ENCODE results near the gene SCARB2.

The SCARB2 gene

DNA sequence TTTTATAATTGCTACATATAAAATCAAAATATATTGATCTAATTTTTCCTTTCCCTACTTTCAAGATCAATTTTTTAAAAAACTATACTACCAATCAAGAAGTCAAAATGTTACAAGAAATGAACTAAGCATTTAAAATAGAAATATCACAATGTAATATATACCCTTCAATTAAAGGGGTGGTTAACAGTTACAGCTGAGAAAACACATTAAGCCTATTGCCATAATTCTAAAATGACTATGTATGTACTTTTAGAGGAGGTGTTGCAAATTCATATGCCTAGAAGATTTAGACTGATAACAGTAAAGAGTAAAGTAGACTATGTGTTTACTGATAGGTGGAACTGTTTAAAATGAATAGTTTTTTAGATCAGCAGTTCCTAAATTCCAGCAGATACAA, 69.1 kb downstream of the SCARB2 start:
- no peak for DNase-seq

DNA sequence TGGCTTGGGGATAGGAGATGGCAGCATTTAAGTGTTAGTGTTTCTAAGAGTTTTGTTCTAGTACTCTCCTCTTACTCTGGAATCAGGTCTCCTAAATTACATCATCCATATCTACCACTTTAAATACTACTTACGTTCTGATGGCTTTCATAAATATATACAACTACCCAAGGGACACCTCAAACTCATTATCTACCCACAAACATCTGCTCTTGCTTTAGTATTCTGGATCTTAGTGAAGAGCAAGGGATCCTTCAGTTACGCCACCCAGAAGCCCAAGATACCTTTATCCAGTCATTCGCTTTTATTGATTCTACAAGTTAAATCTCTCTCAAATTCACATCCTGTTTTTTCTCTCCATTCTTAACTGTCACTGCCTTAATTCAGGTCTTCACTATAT, 72.4 kb downstream of the SCARB2 start:
- no peak for DNase-seq

DNA sequence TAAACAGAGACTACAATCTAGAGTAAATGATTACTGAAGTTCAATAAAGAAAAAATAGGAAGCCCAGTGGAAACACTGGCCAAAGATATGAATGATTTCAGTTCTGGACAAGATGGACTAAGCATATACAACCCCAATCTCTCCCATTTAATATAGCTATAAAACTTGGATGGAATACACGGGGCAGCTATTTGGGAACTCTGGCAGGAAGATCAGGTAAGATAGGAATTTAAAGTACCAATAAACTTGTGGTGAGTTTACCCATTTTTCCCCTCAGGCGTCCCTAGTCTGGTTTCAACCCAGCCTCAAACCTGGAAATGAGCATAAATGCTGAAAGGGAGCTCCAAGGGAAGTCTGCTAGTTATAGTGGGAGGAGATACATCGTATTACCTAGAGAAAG, 85.9 kb downstream of the SCARB2 start:
- DNase-seq = no peak

DNA sequence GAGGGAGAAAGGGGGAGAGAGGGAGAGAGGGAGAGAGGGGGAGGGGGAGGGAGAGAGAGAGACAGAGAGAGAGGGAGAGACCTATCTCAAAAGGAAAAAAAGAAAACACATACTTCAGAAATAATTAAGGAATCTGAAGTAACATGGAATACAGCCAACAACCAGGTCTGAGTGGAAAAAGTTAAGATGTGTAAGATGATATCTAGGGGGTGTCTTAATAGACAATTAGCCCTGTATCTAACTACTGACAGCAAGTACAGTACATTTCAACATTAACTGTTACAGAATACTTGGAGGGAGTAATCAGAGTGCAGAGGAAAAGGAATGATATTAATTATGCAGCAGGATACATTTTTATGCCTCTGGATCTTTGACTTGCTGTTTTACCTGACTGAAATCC, 87.8 kb downstream of the SCARB2 start:
- DNase-seq = peak; percentile 2

DNA sequence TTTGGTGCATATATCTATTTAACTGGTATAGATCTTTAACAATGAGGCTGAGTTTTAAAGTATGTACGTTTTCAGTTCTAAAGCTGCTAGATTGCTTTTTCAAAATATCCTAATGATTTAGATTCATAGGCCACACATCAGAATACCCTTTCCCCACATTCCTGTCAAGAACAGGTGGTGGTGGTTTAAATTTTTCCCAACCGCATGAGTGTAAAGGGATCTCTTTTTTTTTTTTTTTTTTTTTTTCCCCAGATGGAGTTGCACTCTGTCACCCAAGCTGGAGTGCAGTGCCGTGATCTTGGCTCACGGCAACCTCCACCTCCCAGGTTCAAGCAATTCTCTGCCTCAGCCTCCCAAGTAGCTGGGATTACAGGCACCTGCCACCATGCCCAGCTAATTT, 93.4 kb downstream of the SCARB2 start:
- DNase-seq = no peak

DNA sequence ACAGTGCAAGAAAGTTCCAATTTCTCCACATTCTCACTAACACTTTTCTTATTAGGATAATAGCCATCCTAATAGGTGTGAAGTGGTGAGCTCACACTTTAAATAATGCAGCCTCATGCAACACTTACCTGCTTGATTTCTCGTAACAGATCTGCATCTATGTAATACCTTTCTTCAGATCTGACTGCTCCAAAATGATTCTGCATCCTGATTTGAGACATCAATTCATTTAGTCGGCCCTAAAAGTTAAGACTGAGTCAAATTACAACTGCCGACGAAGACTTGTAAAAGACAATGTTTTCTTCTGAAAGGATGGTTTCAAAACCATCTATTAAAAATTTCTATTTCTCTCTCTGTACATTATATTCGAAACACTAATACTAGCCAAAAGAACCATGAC, 96.1 kb downstream of the SCARB2 start:
- DNase-seq = no peak

DNA sequence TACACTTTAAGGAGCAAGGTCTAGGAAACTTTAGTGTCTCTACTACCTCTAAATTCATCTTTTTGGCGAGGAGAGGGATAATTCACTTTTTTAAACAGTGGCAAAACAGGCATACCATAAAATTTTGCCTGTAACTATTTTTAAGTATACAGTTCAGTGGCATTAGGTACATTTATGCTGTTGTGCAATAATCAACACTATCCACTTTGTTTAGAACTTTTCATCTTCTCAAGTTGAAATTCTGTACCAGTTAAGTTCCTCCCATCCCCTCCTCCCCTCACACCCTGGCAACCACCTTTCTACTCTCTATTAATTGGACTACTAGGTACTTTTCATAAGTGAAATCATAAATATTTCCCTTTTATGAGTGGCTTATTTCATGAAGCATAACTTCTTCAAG, 96.8 kb downstream of the SCARB2 start:
- DNase-seq = no peak
